HepG2 (cell line): ENCODE data around the gene CENATAC. TPM values are rescaled to one million over a fixed set of nuclear protein-coding genes. Genes with fewer than 3 reads are reported as not detected.

Source experiments
- ATAC-seq: fragments of 200-7000 bp; cut with Tn5 transposase; 3 replicates; pipeline ENCODE4 v1.9.1; 2020; ENCODE audit warnings: mild to moderate bottlenecking, moderate library complexity
- BruUV-seq: library from RNA; stranded (reverse); fragments of 400-500 nt; replicated peaks from 2 replicates; lab custom pipeline; 2021; lab: Mats Ljungman, UMichigan
- CTCF ChIA-PET: fragments of 300-600 bp; formaldehyde crosslinking; extraction: SDS; loops from one replicate; lab custom pipeline; 2021; ENCODE audit warnings: low total read pairs, inconsistent platforms, low intra/inter-chr PET ratio; lab: Yijun Ruan, JAX
- POLR2A ChIA-PET: fragments of 350-600 bp; sonication (Branson Sonifier 250); formaldehyde crosslinking; loops from one replicate; lab custom pipeline; 2020; ENCODE audit warnings: antibody characterized with exemption, inconsistent platforms; lab: Yijun Ruan, JAX
- DNase-seq: peaks from one replicate; pipeline ENCODE4 v3.0.0-alpha.2; 2015; ENCODE audit warnings: low spot score
- FAIRE-seq: peaks from 3 replicates; lab custom pipeline; 2011; peaks lifted over from hg19 to GRCh38; lab: Jason Lieb, UNC
- H2AFZ ChIP-seq: one replicate; pipeline ENCODE4 v1.6.1; 2011; ENCODE audit warnings: low read length, inconsistent platforms
- H3K27ac ChIP-seq: fragments of 300-600 bp; 3 replicates; pipeline ENCODE4 v1.8.0; 2011; ENCODE audit warnings: mixed run types, mild to moderate bottlenecking, mixed read lengths, low read length, inconsistent platforms; ENCODE audit not compliant: insufficient read depth; ENCODE audit errors: extremely low read length
- H3K27me3 ChIP-seq, 2 experiments: fragments of 200-600 bp in 1 of 2; 2 replicates in 1 of 2; 3 replicates in 1 of 2; pipeline versions ENCODE4 v1.6.0 to v1.8.0; 2011; ENCODE audit warnings: low read length in 2 of 2, mild to moderate bottlenecking in 2 of 2, moderate library complexity in 2 of 2, inconsistent platforms in 1 of 2; ENCODE audit not compliant: insufficient read depth in 2 of 2, control insufficient read depth in 1 of 2
- H3K36me3 ChIP-seq, 2 experiments: fragments of 200-600 bp in 1 of 2; replicated peaks in 1 of 2; 2 replicates in 1 of 2; 3 replicates in 1 of 2; pipeline versions ENCODE4 v1.5.1 to v1.8.0; 2011; ENCODE audit warnings: low read length in 2 of 2, inconsistent platforms in 1 of 2; ENCODE audit not compliant: insufficient read depth in 2 of 2, control insufficient read depth in 1 of 2
- H3K4me1 ChIP-seq: 2 replicates; pipeline ENCODE4 v1.5.1; 2012; ENCODE audit warnings: low read length, inconsistent platforms; ENCODE audit not compliant: insufficient read depth
- H3K4me2 ChIP-seq: 2 replicates; pipeline ENCODE4 v1.6.0; 2011; ENCODE audit warnings: low read depth, low read length, inconsistent platforms
- H3K4me3 ChIP-seq, 3 experiments: fragments of 200-600 bp in 1 of 3; sonication (generic), shearing (Covaris generic) in 1 of 3; replicated peaks in 1 of 3; 2 replicates each; pipeline ENCODE4 v1.5.1; 2011 to 2016; ENCODE audit warnings: low read length in 3 of 3, inconsistent platforms in 2 of 3, low read depth in 2 of 3, mild to moderate bottlenecking in 2 of 3, control low read depth in 1 of 3, mixed read lengths in 1 of 3; ENCODE audit not compliant: insufficient read depth in 1 of 3
- H3K79me2 ChIP-seq: one replicate; pipeline ENCODE4 v1.6.1; 2011; ENCODE audit warnings: low read length, inconsistent platforms; ENCODE audit not compliant: insufficient read depth
- H3K9ac ChIP-seq: 2 replicates; pipeline ENCODE4 v1.6.0; 2011; ENCODE audit warnings: mild to moderate bottlenecking, low read depth, low read length, inconsistent platforms; ENCODE audit not compliant: insufficient read depth
- H3K9me3 ChIP-seq: 2 replicates; pipeline ENCODE4 v1.5.1; 2012; ENCODE audit warnings: mild to moderate bottlenecking, low read length
- H4K20me1 ChIP-seq: 2 replicates; pipeline ENCODE4 v1.6.0; 2011; ENCODE audit warnings: inconsistent platforms, mild to moderate bottlenecking, low read length, moderate library complexity; ENCODE audit not compliant: insufficient read depth
- ARID3A ChIP-seq: IDR thresholded peaks from 2 replicates; pipeline ENCODE4 v1.6.1; 2012; ENCODE audit warnings: low read depth, low read length, improper control_type of control experiment
- ASH2L ChIP-seq: fragments of 300-600, 200-600 bp; sonication (generic); IDR thresholded peaks from 2 replicates; pipeline ENCODE4 v1.7.0; 2017; ENCODE audit warnings: low read depth, mild to moderate bottlenecking, moderate library complexity, mixed read lengths, low read length; ENCODE audit not compliant: insufficient read length
- ATF7-NPFF ChIP-seq: sonication (generic); formaldehyde crosslinking; IDR thresholded peaks from 2 replicates; pipeline ENCODE4 v1.8.1; 2023; ENCODE audit warnings: mild to moderate bottlenecking, low read depth, missing genetic modification reagents, moderate library complexity
- GLMP ChIP-seq: sonication (generic); formaldehyde crosslinking; IDR thresholded peaks from 2 replicates; pipeline ENCODE4 v1.9.0; 2021; ENCODE audit warnings: missing genetic modification reagents, mild to moderate bottlenecking, borderline replicate concordance
- SMC3 ChIP-seq: IDR thresholded peaks from 2 replicates; pipeline ENCODE4 v1.6.1; 2011; ENCODE audit warnings: low read length, improper control_type of control experiment
- TOPORS ChIP-seq: sonication (generic); formaldehyde crosslinking; IDR thresholded peaks from 2 replicates; pipeline ENCODE4 v1.8.0; 2023; ENCODE audit warnings: mild to moderate bottlenecking, missing genetic modification reagents
- ZNF34 ChIP-seq: sonication (generic); formaldehyde crosslinking; IDR thresholded peaks from 2 replicates; pipeline ENCODE4 v1.4.0; 2020; ENCODE audit warnings: mild to moderate bottlenecking, missing genetic modification reagents, borderline replicate concordance
- ZNF615 ChIP-seq: sonication (generic); formaldehyde crosslinking; IDR thresholded peaks from 2 replicates; pipeline ENCODE4 v1.5.0; 2020; ENCODE audit warnings: mild to moderate bottlenecking, missing genetic modification reagents, borderline replicate concordance
- ZNF639 ChIP-seq: conservative IDR thresholded peaks from 2 replicates; pipeline ENCODE4 v1.6.1; 2018; ENCODE audit warnings: missing genetic modification reagents
- ZNF776 ChIP-seq: sonication (generic); formaldehyde crosslinking; IDR thresholded peaks from 2 replicates; pipeline ENCODE4 v1.4.0; 2020; ENCODE audit warnings: mild to moderate bottlenecking, missing genetic modification reagents
- WGBS: methylation state at CpG from one replicate; pipeline ENCODE4 v1.1.6; 2017; ENCODE audit warnings: low lambda C conversion rate; 5-methylcytosine and 5-hydroxymethylcytosine counted together
- in situ Hi-C: cut with HindIII; loops from 2 replicates; pipeline ENCODE4 v1.10.0; 2017; ENCODE audit warnings: low pct_unique_long_range_greater_than_20kb; ENCODE audit not compliant: extremely low pct_ligation_motif_present
- intact Hi-C: fragments of 100-400 bp; cut with micrococcal nuclease; formaldehyde crosslinking; loops from one replicate; pipeline ENCODE4 v1.10.0; 2022; ENCODE audit not compliant: unreplicated experiment
- polyA plus RNA-seq, 8 experiments: library from polyadenylated mRNA; depleted of rRNA in 3 of 8; stranded (reverse) in 7 of 8; unstranded in 1 of 8; fragments of >200 nt; fragmentation: Illumina TruSeq in 4 of 8; extraction: Trizol in 4 of 8; gene quantifications; 2 replicates each; pipeline versions ENCODE4 v1.2.1 to v1.2.3, GENCODE V29; 2011 to 2016; ENCODE audit warnings: low read depth in 4 of 8, missing spikeins in 1 of 8, mixed read lengths in 1 of 8; ENCODE audit not compliant: insufficient read depth in 1 of 8
- total RNA-seq, 5 experiments: library from RNA; depleted of rRNA; stranded (reverse); fragments of >200 nt; fragmentation: Illumina TruSeq; extraction: Trizol; gene quantifications; 2 replicates each; pipeline ENCODE4 v1.2.3, GENCODE V29; 2016; ENCODE audit warnings: low read depth in 1 of 5

The CENATAC gene
- total and polyA plus RNA-seq, 2 of the 13 experiments (the other 11 are each of a cell fraction or from before 2014, with no cell fraction given) = 21.7 to 25.0 TPM

- intact Hi-C loops = no loop called here
- no peak overlapping the region for H2AFZ ChIP-seq
- peaks cover 3% of the 10 kb centered on the region for H3K79me2 ChIP-seq
- no peak overlapping the region for H3K27ac ChIP-seq
- FAIRE-seq = no peak
- H3K9me3 ChIP-seq = no peaks in the 10 kb centered on the region
- no peak overlapping the region for H3K4me3 ChIP-seq
- TF ChIP-seq ZNF639 (no peak), ARID3A (no peak), TOPORS (CRISPR knock-in tag) (no peak), ZNF776 (no peak), SMC3 (no peak), ZNF34 (CRISPR knock-in tag) (no peak), ASH2L (no peak), ATF7-NPFF (CRISPR knock-in tag) (no peak), ZNF615 (no peak), GLMP (CRISPR knock-in tag) (no peak)
- DNase-seq = no peak
- no peaks in the 10 kb centered on the region for H3K4me1 ChIP-seq
- H4K20me1 ChIP-seq = peaks cover 3% of the 10 kb centered on the region; the same call in 1 of the 2 replicates
- in situ Hi-C loops = no loop called here
- WGBS = 95% methylated on average over 7 of the region's 7 CpGs
- CTCF ChIA-PET = no interaction called here
- no peak overlapping the region for H3K4me2 ChIP-seq
- no peak overlapping the region for H3K9ac ChIP-seq
- no peak for ATAC-seq
- BruUV-seq = no TSS peak
- no peaks in the 10 kb centered on the region for H3K27me3 ChIP-seq
- peaks cover 55 to 73% of the 10 kb centered on the region in 2 experiments for H3K36me3 ChIP-seq
- POLR2A ChIA-PET = interaction anchor here (1.1 to 1.4 kb wide), 2 partner anchors 16 to 19 kb away, joined by 3 to 4 read pairs; partner anchors contain the start of gene VPS11
Observed at GRCh38 chr11:119049081-119049480, 51.1 kb downstream of the CENATAC start.
